Astrocyte (in vitro differentiated cells and primary cell): ENCODE data around the gene ATRN. TPM values are rescaled to one million over a fixed set of nuclear protein-coding genes. Genes with fewer than 3 reads are reported as not detected.

Source experiments
- DNase-seq: peaks from one replicate; pipeline ENCODE4 v3.0.0-alpha.2; 2010; ENCODE audit warnings: low read depth
- FAIRE-seq: peaks from 2 replicates; lab custom pipeline; 2011; peaks lifted over from hg19 to GRCh38; lab: Jason Lieb, UNC
- H2AFZ ChIP-seq: 2 replicates; pipeline ENCODE4 v1.6.0; 2012; ENCODE audit warnings: low read depth, low read length, inconsistent platforms
- H3K27ac ChIP-seq: 2 replicates; pipeline ENCODE4 v1.5.1; 2011; ENCODE audit warnings: low read depth, low read length, inconsistent platforms
- H3K27me3 ChIP-seq: 2 replicates; pipeline ENCODE4 v1.6.0; 2011; ENCODE audit warnings: low read length, inconsistent platforms; ENCODE audit not compliant: insufficient read depth
- H3K36me3 ChIP-seq: 2 replicates; pipeline ENCODE4 v1.5.1; 2011; ENCODE audit warnings: low read length, inconsistent platforms; ENCODE audit not compliant: insufficient read depth
- H3K4me1 ChIP-seq: 2 replicates; pipeline ENCODE4 v1.5.1; 2011; ENCODE audit warnings: low read length, inconsistent platforms; ENCODE audit not compliant: insufficient read depth
- H3K4me2 ChIP-seq: 2 replicates; pipeline ENCODE4 v1.6.0; 2012; ENCODE audit warnings: low read length, inconsistent platforms
- H3K4me3 ChIP-seq: 2 replicates; pipeline ENCODE4 v1.5.1; 2011; ENCODE audit warnings: low read depth, mild to moderate bottlenecking, low read length, inconsistent platforms; ENCODE audit not compliant: insufficient read depth
- H3K79me2 ChIP-seq: 2 replicates; pipeline ENCODE4 v1.6.0; 2012; ENCODE audit warnings: mild to moderate bottlenecking, low read length, inconsistent platforms; ENCODE audit not compliant: insufficient read depth
- H3K9ac ChIP-seq: 2 replicates; pipeline ENCODE4 v1.6.0; 2012; ENCODE audit warnings: mild to moderate bottlenecking, low read length, inconsistent platforms
- H3K9me3 ChIP-seq: 2 replicates; pipeline ENCODE4 v1.5.1; 2012; ENCODE audit warnings: low read depth, mild to moderate bottlenecking, low read length, inconsistent platforms; ENCODE audit not compliant: insufficient read depth
- H4K20me1 ChIP-seq: 2 replicates; pipeline ENCODE4 v1.6.0; 2012; ENCODE audit warnings: low read length, inconsistent platforms; ENCODE audit not compliant: insufficient read depth
- H3K27ac Mint-ChIP-seq: one replicate; pipeline ENCODE4 v1.8.0; 2021; ENCODE audit warnings: mild to moderate bottlenecking, mixed read lengths; ENCODE audit not compliant: unreplicated experiment
- H3K27me3 Mint-ChIP-seq: one replicate; pipeline ENCODE4 v1.8.0; 2021; ENCODE audit warnings: low read depth, mixed read lengths; ENCODE audit not compliant: unreplicated experiment
- H3K36me3 Mint-ChIP-seq: one replicate; pipeline ENCODE4 v1.8.0; 2021; ENCODE audit warnings: low read depth, mixed read lengths; ENCODE audit not compliant: unreplicated experiment
- H3K4me1 Mint-ChIP-seq: one replicate; pipeline ENCODE4 v1.8.0; 2021; ENCODE audit warnings: low read depth, mixed read lengths; ENCODE audit not compliant: unreplicated experiment
- H3K4me3 Mint-ChIP-seq: one replicate; pipeline ENCODE4 v1.8.0; 2021; ENCODE audit warnings: mild to moderate bottlenecking, moderate library complexity, mixed read lengths; ENCODE audit not compliant: unreplicated experiment
- H3K9me3 Mint-ChIP-seq: one replicate; pipeline ENCODE4 v1.8.0; 2021; ENCODE audit warnings: mild to moderate bottlenecking, mixed read lengths; ENCODE audit not compliant: unreplicated experiment
- CTCF ChIP-seq: IDR thresholded peaks from 2 replicates; pipeline ENCODE4 v1.5.1; 2011; ENCODE audit warnings: low read depth, mild to moderate bottlenecking, inconsistent platforms, low read length, moderate library complexity; ENCODE audit not compliant: insufficient read depth
- EZH2 ChIP-seq: IDR thresholded peaks from 2 replicates; pipeline ENCODE4 v1.6.1; 2012; ENCODE audit warnings: mild to moderate bottlenecking, low read length, inconsistent platforms; ENCODE audit not compliant: insufficient read depth
- total RNA-seq: library from RNA; stranded (reverse); gene quantifications from 2 replicates; pipeline ENCODE4 v1.2.1, GENCODE V29; 2021

Gene ATRN
- total RNA-seq, 1 donor from 2014 or later: 33.8 TPM

DNA sequence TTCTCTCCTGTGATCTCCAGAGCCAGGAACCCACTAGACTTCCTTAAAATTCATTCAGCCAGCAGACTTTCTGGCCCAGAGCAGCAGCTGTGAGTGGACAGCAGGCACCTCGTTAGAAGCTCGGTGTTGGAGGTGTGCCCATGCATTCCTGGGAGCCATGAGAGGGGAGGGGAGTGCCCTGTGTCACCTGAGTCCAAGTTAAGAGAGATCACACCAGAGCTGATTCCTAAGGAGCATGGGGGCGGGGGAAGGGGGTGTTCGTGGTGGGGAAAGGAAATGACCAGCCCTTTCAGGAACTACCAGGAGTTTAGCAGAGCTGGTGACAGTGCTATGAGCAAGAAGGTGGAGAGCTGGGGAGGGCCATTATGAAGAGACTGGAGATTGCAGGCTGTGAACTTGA lies 145.4 kb downstream of the ATRN start:
- Histone ChIP-seq H3K4me3 (no peak overlapping the region), H3K27me3 (no peaks in the 10 kb centered on the region), H3K9ac (no peak overlapping the region), H3K79me2 (no peaks in the 10 kb centered on the region), H3K27ac (no peak overlapping the region), H3K4me2 (no peak overlapping the region), H3K4me1 (no peaks in the 10 kb centered on the region), H2AFZ (no peak overlapping the region), H3K9me3 (no peaks in the 10 kb centered on the region), H3K36me3 (no peaks in the 10 kb centered on the region), H4K20me1 (peaks cover 5% of the 10 kb centered on the region)
- Mint-ChIP-seq H3K4me1 (peaks cover 18% of the 10 kb centered on the region), H3K27ac (peak overlapping the region; percentile 10), H3K36me3 (peaks cover 10% of the 10 kb centered on the region), H3K4me3 (no peak overlapping the region), H3K27me3 (no peaks in the 10 kb centered on the region), H3K9me3 (no peaks in the 10 kb centered on the region)
- DNase-seq (peak; percentile 52), FAIRE-seq (no peak)
- TF ChIP-seq EZH2 (no peak), CTCF (no peak)

DNA sequence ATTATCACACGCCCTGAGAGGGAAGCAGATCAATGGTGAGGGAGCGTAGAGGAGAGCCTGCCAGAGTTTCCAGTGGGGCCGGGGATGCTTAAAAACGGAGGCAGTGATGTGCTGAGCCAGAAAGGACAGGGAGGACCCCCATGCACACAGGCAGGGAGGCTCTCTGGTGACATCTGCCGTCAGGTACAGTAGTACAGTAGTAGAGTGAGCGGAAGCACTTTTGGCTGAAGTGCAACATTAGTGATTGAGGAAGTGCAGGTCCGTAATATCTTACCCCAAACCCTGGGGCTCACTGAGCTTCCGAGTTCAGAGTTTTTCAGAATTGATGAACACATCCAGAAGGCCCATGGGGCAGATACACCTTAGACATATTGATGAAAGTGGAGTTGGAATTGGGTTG lies 150.3 kb downstream of the ATRN start:
- H3K4me2 ChIP-seq: no peak overlapping the region
- H3K36me3 Mint-ChIP-seq: peaks cover 7% of the 10 kb centered on the region
- H3K4me3 ChIP-seq: no peak overlapping the region
- no peaks in the 10 kb centered on the region for H3K9me3 ChIP-seq
- no peaks in the 10 kb centered on the region for H3K36me3 ChIP-seq
- H4K20me1 ChIP-seq: peaks cover 5% of the 10 kb centered on the region
- H3K27me3 Mint-ChIP-seq: no peaks in the 10 kb centered on the region
- H3K79me2 ChIP-seq: no peaks in the 10 kb centered on the region
- peaks cover 5% of the 10 kb centered on the region for H3K4me1 Mint-ChIP-seq
- no peaks in the 10 kb centered on the region for H3K4me1 ChIP-seq
- no peak overlapping the region for H2AFZ ChIP-seq
- no peaks in the 10 kb centered on the region for H3K27me3 ChIP-seq
- no peak overlapping the region for H3K27ac ChIP-seq
- FAIRE-seq (no peak), DNase-seq (no peak)
- H3K27ac Mint-ChIP-seq: no peak overlapping the region
- no peak overlapping the region for H3K4me3 Mint-ChIP-seq
- H3K9me3 Mint-ChIP-seq: no peaks in the 10 kb centered on the region
- TF ChIP-seq CTCF (no peak), EZH2 (no peak)
- H3K9ac ChIP-seq: no peak overlapping the region

DNA sequence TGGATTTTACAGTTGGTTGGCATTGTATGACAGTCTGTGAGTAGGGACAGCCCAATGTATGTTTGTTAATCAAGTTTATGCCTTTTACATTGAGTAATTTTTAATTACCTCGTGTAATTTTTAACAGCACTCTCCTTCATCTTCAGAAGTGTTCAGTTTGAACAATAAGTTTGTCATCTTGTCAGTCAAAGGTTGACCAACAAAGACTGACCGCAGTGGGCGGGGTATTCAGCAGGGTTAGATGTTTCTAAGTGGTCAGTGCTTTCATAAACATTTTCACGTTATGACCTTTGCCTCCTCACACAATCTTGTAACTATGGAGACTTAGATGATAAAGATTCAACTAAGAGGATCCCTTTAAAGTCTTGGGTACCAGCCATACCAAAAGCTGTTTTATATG lies 151.6 kb downstream of the ATRN start:
- H3K36me3 Mint-ChIP-seq: peaks cover 8% of the 10 kb centered on the region
- Histone ChIP-seq H4K20me1 (no peaks in the 10 kb centered on the region), H3K9ac (no peak overlapping the region), H3K27me3 (no peaks in the 10 kb centered on the region), H2AFZ (no peak overlapping the region), H3K4me1 (no peaks in the 10 kb centered on the region), H3K79me2 (no peaks in the 10 kb centered on the region), H3K4me3 (no peak overlapping the region), H3K9me3 (no peaks in the 10 kb centered on the region), H3K27ac (no peak overlapping the region), H3K4me2 (no peak overlapping the region), H3K36me3 (no peaks in the 10 kb centered on the region)
- H3K4me1 Mint-ChIP-seq: no peaks in the 10 kb centered on the region
- H3K27ac Mint-ChIP-seq: no peak overlapping the region
- no peak overlapping the region for H3K4me3 Mint-ChIP-seq
- DNase-seq (no peak), FAIRE-seq (no peak)
- TF ChIP-seq CTCF (no peak), EZH2 (no peak)
- no peaks in the 10 kb centered on the region for H3K9me3 Mint-ChIP-seq
- H3K27me3 Mint-ChIP-seq: no peaks in the 10 kb centered on the region
